GM15510 (cell line): ENCODE measurements around the gene MYL3.

Source experiments
- POLR2A ChIP-seq: IDR thresholded peaks from 3 replicates; pipeline ENCODE4 v1.6.1; 2011; ENCODE audit warnings: borderline replicate concordance; ENCODE audit not compliant: insufficient read length; ENCODE audit errors: extremely low read depth

MYL3 gene

GRCh38 chr3:46893763-46894162 is 30.5 kb upstream of the MYL3 start:
- no peak for TF ChIP-seq POLR2A

GRCh38 chr3:46893146-46893748 is 30.0 kb upstream of the MYL3 start:
- no peak for TF ChIP-seq POLR2A

GRCh38 chr3:46892285-46893145 is 29.3 kb upstream of the MYL3 start:
- no peak for TF ChIP-seq POLR2A

GRCh38 chr3:46891132-46891531 is 27.9 kb upstream of the MYL3 start:
- no peak for TF ChIP-seq POLR2A

GRCh38 chr3:46890132-46890531 is 26.9 kb upstream of the MYL3 start:
- TF ChIP-seq POLR2A = no peak

GRCh38 chr3:46889381-46890110 is 26.3 kb upstream of the MYL3 start:
- no peak for TF ChIP-seq POLR2A

GRCh38 chr3:46888705-46889104 is 25.5 kb upstream of the MYL3 start:
- TF ChIP-seq POLR2A = no peak

GRCh38 chr3:46887980-46888494 is 24.8 kb upstream of the MYL3 start:
- no peak for TF ChIP-seq POLR2A

- no peak for TF ChIP-seq POLR2A
These were observed 22.4 kb upstream of the MYL3 start for GRCh38 chr3:46885612-46886011.

- no peak for TF ChIP-seq POLR2A
These were observed 21.7 kb upstream of the MYL3 start for GRCh38 chr3:46884929-46885328.

- no peak for TF ChIP-seq POLR2A
These were observed 21.2 kb upstream of the MYL3 start for GRCh38 chr3:46884427-46884826.

GRCh38 chr3:46883830-46884185 is 20.6 kb upstream of the MYL3 start:
- no peak for TF ChIP-seq POLR2A

- TF ChIP-seq POLR2A = no peak
These were observed 20.0 kb upstream of the MYL3 start for GRCh38 chr3:46883054-46883829.

GRCh38 chr3:46882377-46883053 is 19.3 kb upstream of the MYL3 start:
- no peak for TF ChIP-seq POLR2A

GRCh38 chr3:46881596-46882376 is 18.5 kb upstream of the MYL3 start:
- no peak for TF ChIP-seq POLR2A
